G401.6 (cell line): ENCODE measurements around the gene HPGDS.
"Not testable (repeated sequence)": the region's sequence is repeated elsewhere in the genome, so short reads cannot be mapped to it uniquely, and the experiment has no call there.

Source experiments
- FAIRE-seq: peaks from 2 replicates; lab custom pipeline; 2012; peaks lifted over from hg19 to GRCh38; lab: Jason Lieb, UNC

HPGDS gene

DNA sequence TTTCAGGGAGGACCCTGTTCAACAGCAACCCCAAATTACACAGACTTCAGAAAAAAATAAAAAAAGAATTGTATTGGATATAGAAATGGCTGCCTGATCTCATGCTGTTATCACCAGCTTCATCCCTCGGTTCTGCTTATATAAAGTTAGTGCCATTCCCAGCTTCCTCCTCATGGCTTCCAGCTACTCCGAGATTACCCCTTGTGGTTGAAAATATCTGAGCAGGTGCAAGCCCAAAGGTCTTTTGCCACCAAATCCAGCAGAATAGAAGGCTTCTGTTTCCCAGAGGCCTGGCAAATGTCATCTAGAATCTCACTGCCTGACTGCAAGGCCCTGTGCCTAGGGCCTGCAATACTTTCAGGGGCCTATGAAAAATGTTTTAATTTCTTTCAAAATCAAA lies 13.8 kb upstream of the HPGDS start:
- no peak for FAIRE-seq

DNA sequence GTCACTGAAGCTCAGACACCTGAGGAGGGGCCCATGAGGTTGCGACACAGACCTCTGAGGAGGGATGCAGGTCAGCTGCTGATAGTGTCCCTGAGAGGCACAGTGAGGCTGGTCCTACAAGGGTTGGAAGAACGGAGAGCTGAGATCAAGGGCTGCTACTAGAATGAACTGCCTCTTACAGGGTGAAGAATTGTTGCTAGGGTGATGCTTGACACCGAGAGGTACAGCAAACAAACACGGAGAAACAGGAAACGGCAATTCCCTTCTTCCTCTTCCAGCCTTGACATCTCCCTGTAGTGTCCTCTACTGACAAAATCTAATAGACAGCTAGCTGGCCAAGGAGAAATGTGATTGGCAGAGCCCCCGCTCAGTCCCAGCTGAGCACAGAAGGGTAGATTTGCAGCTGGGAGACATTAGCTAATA lies 11.8 kb upstream of the HPGDS start:
- FAIRE-seq: no peak

DNA sequence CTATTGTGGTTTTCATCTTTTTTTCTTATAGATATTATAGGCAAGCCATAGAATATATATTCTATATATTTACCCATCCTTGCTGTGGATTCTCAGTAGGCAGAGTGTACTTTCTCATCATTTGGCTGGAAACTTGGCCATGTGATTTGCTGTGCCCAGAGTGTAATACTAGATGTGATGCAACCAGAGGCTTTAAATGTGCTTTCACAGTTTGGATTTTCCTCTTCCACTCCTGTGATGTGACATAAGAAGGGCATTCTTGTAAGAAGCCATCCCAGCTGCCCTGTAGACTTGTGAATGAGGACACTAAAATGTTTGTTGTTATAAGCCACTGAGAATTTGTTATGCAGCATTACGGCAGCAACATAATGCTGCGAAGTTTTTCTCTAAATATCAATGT lies 10.4 kb upstream of the HPGDS start:
- no peak for FAIRE-seq

DNA sequence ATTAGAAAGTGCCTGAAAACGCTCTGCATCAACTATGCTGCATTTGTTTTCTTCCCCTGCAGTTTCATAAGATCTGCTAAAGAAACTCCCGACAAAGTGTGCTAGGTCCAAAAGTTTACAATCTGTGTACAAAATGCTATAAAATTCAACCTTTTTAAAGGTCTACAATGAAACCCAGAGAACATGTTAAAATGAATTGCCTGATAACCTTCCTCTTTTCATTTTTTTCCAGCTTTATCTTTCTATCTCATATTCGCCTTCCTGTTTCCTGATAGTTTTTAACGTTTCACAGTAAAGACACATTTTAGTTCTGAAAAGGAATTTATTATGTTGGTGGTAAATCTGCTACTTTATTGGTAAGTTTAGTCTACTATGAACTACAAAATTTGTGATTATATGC lies 9.5 kb upstream of the HPGDS start:
- FAIRE-seq: no peak

DNA sequence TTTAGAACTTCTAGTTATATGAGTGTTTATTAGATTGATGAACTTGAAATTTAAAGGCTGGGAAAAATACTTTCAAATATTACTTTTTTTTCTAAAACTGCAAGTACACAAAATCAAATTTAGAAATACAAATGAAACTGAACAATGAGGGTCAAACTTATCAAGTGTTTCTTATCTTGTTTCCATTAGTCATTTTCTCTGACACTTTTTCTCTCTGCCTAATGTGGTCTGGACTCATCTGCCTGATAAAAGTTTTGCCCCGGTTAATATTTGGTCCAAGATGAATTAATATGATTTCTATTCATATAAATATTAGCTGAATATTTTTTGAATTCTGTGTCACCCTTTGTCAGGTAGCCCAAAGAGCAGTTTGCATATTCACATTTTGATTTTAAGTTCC lies 8.7 kb upstream of the HPGDS start:
- no peak for FAIRE-seq

DNA sequence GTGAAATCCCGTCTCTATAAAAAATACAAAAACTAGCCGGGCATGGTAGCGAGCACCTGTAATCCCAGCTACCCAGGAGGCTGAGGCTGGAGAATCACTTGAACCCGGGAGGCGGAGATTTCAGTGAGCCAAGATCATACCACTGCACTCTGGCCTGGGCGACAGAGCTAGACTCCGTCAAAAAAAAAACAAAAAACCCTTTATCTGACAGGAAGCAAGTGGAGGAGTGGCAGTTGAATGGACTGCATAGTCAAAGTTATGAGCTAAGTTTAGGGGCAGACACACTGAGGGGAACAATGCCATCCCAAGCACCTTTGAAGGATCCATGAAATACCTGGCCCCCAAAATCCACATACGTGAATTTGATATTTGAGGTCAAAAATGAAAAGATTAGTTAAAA lies 7.5 kb upstream of the HPGDS start:
- FAIRE-seq: no peak

DNA sequence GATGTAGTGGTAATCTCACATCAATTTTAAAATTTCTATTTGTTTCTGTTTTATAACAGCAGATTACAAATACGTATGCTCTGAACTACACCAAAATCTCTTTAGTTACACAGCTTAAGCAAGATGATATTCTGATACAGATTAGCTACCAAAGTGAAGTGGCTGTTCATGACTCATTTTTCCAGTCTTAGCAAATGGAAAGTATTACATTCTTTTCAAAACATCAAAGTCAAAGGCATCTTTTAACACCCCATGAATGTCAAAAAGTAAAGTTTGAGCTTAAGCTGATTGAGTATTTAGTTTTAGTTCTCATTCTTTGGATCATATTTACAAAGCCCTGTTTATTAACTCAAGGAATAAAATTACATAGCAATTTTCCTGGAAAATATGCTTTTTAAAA lies 6.6 kb upstream of the HPGDS start:
- FAIRE-seq: no peak

DNA sequence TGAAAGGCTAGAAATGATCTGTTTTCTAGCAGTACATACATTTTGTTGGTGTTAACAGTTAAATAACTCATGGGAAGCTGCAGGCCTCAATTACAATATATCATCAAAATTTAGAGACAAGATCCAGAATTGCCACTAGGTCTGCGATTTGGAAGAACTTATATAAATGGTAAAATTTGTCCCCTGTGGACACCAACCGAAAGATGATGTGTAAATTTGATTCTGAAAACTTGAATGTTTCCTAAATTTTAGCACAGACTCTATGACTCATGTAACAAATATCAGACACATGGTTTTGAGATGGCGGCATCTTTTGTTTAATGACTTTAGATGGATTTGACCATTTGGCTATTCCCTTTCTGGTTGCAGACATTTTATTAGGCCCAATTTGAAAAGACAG lies 6.0 kb upstream of the HPGDS start:
- no peak for FAIRE-seq

DNA sequence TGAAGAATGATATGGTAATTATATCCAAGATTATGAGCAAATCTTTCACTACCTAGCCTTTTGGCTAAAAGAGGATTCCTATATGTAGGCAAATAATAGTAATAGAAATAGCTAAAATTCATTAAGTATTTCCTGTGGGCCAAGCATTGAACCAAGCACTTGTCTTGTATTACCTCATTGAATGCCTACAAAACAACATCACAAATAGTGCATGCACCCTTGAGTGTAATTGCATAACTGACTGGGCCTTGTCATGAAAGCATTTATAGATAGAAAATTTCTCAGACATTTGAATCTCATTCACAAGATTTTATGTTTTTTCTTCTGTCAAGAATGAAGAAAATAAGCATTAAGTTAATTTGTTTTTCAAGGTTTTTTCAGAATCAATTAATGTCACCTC lies 3.9 kb upstream of the HPGDS start:
- FAIRE-seq: no peak

DNA sequence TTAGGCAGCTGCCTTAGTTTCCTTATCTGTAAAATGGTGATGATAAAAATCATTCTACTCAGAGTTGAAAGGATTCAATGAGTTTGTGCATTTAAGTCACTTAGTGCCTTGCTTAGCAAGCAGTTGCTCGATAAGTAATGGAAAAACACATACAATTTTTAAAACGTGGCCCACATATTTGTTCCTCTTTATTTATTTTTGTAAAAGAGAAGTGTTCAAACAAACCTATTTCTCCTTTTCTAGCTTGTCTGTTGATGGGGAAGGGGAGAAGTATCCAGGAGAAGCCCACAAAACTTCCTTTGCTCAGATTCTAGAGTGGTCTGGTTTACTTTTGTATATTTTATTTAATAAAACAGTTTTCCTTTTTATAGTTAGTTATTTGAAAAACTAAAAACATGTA lies 3.3 kb upstream of the HPGDS start:
- FAIRE-seq: no peak

DNA sequence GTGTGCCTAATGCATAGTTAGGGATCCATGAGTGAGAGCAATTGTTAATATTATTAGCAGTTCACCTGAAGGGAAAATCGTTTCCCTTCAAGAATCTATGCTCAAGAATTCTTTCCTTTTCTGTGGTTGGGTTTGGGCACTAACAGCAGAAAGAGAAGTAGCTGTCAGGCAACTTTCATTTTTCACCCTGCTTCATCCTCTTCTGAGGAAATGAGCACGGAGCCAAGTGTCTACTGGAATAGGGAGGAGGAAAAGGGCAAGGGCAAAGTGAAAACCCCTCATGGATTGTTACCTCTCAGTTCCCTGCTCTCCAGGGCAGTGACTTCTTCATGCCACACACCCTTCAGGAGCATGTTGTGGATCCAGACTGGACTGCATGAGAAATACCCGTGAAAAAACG lies 2.6 kb upstream of the HPGDS start:
- no peak for FAIRE-seq

DNA sequence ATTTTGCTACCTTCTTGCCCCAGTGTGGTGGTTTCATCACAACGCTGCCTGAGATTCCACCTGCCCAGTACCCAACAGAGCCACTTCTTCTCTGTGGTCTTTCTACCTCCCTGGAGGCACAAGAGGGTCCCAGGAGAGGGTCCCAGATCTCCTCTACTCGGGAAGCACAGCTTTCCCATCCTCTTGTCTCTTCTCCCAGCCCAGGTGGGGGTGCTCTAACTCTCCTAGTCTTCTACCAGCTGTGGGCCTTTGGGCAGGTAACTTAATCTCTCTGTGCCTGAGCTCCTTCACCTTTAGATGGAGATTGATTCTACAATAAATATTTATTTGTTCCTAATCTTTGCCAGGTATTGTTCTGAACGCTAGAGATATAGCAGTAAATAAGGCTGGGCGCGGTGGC lies 1.8 kb upstream of the HPGDS start:
- no peak for FAIRE-seq

DNA sequence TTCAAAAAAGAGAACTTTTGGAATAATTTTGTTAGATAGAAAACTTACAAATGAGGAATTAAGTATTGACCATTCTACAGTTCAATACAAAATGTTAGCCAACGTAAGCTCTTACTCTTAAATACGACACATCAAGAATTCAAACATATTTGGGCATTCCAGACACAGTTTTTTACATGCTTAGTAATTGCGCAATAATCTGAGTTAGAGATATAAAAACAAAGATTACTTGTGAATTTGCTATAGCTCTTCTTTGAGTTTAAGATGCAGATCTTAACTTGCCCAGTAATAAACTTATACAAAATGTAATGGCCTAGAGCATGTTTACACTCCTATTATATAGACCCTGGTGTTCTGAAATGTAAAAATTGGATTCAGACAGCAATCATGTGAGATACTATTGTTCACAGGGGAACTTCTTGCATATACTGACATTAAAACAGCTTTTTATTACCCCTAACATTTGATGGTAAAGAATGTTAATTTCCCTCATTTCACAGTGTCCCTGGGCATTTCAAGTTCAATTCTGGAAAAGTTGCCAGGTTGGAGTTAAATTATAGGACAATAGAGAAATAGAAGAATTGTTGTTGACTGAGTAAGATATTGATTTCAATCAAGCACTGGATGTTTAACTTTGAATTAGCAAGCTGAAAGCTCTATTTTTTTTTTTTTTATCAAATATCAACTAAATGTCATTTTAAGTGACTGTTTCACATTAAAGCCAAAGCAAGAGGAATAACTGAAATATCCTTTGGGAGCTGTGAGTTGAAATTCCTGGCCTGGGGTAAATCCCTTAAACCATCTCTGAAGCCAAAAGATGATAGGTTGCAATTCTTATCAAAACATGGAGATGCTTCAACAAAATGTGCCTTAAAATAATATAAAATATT lies 910 bp downstream of the HPGDS start:
- FAIRE-seq: no peak

DNA sequence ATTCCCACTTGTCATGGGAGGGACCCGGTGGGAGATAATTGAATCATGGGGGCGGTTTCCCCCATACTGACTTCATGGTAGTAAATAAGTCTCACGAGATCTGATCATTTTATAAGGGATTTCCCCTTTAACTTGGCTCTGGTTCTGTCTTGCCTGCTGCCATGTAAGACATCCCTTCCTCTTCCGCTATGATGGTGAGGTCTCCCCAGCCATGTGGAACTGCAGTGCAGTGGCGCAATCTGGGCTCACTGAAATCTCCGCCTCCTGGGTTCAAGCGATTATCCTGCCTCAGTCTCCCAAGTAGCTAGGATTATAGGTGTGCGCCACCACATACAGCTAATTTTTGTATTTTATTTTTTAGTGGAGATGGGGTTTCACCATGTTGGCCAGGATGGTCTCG lies 2.9 kb downstream of the HPGDS start:
- FAIRE-seq: no peak

DNA sequence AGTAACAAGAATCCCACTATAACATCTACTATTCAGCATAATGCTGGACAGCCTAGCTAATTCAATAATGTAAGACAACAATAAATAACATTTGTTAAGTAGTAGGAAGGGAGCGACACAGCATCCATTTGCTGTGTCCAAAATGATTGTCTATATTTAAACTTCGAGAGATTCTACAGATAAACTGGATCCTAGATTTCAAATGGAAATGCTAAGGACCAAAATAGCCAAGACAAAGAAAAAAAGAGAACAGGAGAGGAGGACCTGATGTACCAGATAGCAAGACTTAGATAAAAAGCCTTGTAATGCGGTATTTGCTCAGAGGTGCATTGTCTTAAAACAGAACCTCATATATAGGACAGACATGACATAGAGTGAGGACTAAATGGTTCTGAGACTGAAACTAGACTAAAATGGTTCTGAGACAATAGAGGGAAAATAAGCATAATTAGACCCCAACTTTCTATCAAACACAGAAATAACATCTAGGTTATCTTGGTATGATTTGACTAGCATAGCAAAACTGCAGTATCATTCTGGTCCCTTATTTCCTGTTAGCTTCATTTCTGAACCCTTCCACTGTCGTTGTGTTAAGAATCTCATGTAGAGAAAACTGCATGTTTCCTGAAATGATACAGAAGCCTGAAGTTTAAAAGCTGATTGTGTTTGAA lies 3.8 kb downstream of the HPGDS start:
- FAIRE-seq: no peak

DNA sequence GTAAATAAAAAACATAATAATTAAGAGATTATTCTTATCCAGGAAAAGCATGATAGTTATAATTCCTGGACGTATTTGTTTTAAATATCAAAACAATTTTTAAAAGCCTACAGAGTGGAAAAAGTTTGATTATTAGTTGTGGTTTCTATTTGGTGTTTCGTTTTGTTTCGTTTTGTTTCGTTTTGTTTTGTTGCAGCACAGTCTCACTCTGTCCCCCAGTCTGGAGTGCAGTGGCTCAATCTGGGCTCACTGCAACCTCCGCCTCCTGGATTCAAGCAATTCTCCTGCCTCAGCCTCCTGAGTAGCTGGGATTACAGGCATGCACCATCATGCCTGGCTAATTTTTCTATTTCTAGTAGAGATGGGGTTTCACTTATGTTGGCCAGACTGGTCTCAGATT lies 5.8 kb downstream of the HPGDS start:
- FAIRE-seq: not testable (repeated sequence)

DNA sequence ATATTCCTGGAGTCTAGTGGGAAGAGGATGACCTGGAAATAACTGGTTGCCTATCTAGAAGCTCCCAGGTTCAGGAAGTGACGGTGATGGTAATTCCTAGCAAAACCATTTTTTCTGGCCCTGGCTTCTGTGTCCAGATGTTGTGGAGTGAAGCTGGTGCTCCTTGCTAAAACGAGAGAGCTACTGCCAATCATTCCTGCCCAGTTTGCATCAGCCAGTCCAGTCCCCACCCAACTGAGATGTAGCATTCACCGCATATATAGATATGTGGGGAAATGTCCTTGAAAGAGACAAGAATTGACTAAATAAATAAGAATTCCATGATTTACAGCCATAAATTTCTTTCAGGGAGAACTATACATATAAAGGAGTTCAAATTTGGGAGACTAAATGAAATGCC lies 6.3 kb downstream of the HPGDS start:
- FAIRE-seq: no peak

DNA sequence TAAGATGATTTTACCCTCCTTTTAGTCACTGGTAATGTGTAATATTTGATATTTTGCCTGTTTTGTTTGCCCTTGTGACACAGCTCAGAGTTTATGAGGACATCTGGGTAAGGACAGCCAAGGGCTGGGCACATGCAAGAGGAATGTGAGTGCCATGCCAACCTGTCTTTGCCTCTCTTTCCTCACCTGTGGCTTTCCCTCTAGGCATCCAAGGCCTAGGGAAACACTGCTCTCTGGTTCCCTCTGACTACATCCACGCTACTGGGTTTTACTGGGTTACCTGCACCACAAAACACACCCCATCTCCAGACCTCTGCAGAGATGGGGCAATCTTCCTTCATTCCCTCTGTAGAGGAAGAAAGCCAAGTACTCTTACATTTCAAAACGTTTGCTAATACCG lies 7.7 kb downstream of the HPGDS start:
- FAIRE-seq: no peak

DNA sequence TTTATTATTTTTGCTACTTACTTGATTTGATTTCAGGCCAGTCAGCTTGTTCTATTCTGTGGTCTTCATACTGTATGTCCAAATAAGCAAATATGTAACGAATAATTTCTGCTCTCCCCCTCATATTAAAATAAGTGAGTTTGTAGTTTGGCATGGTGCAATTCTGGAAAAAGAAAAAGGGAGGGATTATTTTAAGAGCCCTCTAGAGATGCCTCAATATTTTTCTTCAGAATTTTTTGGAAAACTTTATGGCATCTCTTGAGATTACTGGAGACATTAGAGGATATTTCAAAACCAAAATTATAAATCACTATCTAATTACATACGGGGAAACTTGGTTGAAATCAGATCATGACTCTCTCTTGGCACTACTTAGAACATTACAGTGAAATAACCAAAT lies 8.2 kb downstream of the HPGDS start:
- FAIRE-seq: no peak

DNA sequence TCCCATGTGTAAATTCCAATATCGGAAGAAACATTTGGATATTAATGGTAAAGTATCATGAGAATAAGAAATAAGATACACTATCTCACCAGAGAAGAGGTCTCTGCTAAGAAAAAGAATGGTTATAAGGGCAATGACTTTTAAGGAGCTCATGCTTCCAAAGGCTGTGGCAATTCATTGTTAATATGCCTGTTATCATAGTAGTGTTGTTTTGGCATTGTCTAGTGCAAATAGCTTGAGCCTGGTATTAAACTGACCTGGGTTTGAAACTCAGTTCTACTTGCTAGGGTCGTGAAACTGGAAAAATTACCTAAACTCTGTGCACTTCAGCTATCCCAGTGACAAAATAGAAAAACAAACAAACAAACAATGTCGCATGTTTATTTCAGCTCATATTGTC lies 8.8 kb downstream of the HPGDS start:
- no peak for FAIRE-seq

DNA sequence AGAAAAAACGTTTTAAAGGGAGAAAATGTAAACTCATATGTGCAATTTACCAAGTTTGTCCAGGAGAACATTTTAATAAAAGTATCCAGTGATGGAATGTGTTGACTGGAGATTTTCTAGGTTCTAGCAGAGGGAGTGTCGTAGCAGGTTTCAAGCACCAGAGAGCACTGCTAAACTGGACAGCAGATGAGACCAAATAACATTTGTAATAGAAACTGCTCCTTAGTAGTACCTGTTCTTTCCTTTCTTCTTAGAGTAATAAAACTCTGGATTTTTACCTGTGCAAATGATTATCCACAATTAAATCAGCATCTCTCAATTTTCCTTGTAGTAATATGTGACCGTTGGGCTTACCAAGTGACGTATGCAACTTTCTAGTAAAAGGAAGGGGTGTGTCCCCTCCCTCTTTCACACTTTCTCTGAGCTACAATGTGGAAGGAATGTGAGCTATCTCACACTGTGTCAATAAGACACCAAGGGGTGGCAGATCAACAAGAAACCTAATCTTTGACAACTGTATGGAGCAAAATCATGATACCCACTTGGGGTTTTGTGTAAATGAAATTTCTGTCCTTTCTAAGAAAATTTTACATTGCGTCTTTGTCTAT lies 9.5 kb downstream of the HPGDS start:
- FAIRE-seq: no peak

DNA sequence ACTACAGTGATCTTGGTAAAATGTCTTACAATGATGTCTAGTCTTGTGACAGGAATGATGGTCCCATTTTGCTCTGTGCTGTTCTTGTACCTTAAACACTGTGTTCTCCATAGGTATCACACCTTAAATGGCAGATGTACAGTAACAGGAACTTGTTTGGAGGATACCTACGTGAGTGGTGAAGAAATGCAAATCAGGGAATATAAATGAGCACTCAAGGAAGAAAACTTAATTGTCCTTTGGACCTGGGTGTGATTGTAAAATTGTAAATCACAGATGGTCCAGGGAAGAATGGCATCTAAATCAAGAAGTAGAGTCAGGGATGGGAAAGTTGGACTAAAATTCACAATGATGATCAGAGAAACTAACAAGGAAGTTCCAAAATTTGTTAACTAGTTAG lies 12.7 kb downstream of the HPGDS start:
- no peak for FAIRE-seq

DNA sequence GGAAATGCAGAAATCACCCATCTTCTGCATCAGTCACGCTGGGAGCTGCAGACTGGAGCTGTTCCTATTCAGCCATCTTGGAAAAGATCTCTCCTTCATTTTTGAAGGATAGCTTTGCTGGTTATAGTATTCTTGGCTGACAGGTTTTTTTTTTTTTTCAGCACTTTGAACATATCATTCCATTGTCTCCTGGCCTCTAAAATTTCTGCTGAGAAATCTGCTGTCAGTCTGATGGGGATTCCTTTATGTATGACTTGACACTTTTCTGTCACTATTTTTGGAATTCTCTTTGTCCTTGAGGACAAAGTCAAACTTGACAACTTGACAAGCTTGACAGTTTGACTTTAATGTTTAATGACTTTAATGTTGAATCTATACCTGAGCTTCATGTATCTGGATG lies 16.8 kb downstream of the HPGDS start:
- FAIRE-seq: no peak

DNA sequence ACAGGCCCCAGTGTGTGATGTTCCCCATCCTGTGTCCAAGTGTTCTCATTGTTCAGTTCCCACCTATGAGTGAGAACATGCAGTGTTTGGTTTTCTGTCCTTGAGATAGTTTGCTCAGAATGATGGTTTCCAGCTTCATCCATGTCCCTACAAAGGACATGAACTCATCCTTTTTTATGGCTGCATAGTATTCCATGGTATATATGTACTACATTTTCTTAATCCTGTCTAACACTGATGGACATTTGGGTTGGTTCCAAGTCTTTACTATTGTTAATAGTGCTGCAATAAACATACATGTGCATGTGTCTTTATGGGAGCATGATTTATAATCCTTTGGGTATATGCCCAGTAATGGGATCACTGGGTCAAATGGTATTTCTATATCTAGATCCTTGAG lies 22.7 kb downstream of the HPGDS start:
- not testable (repeated sequence) for FAIRE-seq
